Testis (tissue), 3 donors: ENCODE results near the gene GUCY1A2. TPM values are rescaled to one million over a fixed set of nuclear protein-coding genes. Genes with fewer than 3 reads are reported as not detected.

Experiments used
- DNase-seq: peaks from one replicate; pipeline ENCODE4 v3.0.0-alpha.2; 2019
- H3K27ac ChIP-seq, 2 donors: fragments of 200-600 bp; sonication (generic); one replicate each; pipeline ENCODE4 v1.5.1; 2019
- H3K27me3 ChIP-seq: fragments of 200-600 bp; sonication (generic); one replicate; pipeline ENCODE4 v1.5.1; 2019
- H3K36me3 ChIP-seq: fragments of 200-600 bp; sonication (generic); one replicate; pipeline ENCODE4 v1.5.1; 2017; ENCODE audit warnings: low read depth; ENCODE audit errors: missing control alignments
- H3K4me1 ChIP-seq: fragments of 200-600 bp; sonication (generic); one replicate; pipeline ENCODE4 v1.5.1; 2019
- H3K4me3 ChIP-seq, 2 donors: fragments of 200-600 bp; sonication (generic); one replicate each; pipeline ENCODE4 v1.5.1; 2017 to 2019
- H3K9me3 ChIP-seq: fragments of 200-600 bp; sonication (generic); one replicate; pipeline ENCODE4 v1.5.1; 2017
- POLR2A ChIP-seq: fragments of 450-650 bp; IDR thresholded peaks from one replicate; pipeline ENCODE4 v1.6.1; 2017; ENCODE audit warnings: antibody characterized with exemption, mild to moderate bottlenecking, moderate library complexity
- WGBS, 2 donors: methylation state at CpG; one replicate each; pipeline ENCODE4 v1.1.5; 2018; 5-methylcytosine and 5-hydroxymethylcytosine counted together
- intact Hi-C: fragments of 100-400 bp; cut with DNase I; formaldehyde crosslinking; loops from one replicate; pipeline ENCODE4 v1.15.1; 2023; ENCODE audit warnings: low total_unique reads
- polyA plus RNA-seq: library from polyadenylated mRNA; stranded (reverse); fragments of 350-450 nt; fragmentation: Illumina TruSeq; extraction: RNeasy Lipid Tissue Mini Kit (QIAGEN cat#74804); gene quantifications from one replicate; pipeline ENCODE4 v1.2.3, GENCODE V29; 2014; ENCODE audit warnings: low read depth, low replicate concordance; ENCODE audit not compliant: insufficient read depth
- total RNA-seq, 2 donors: library from RNA; depleted of rRNA; stranded (reverse); fragments of >200 nt; gene quantifications; one replicate each; pipeline ENCODE4 v1.2.3, GENCODE V29; 2016
- TF ChIP-seq, protein P1 (sequence below), 3 experiments: fragments of 450-650 bp in 2 of 3; fragments of 200-600 bp in 1 of 3; sonication (generic) in 1 of 3; IDR thresholded peaks; one replicate each; pipeline ENCODE4 v1.5.1; 2016 to 2019; ENCODE audit warnings: antibody characterized with exemption in 3 of 3, mild to moderate bottlenecking in 2 of 3, moderate library complexity in 1 of 3

GUCY1A2 gene
- total and polyA plus RNA-seq, 3 donors from 2014 or later: 3.4 to 7.4 (median 4.3) TPM

DNA sequence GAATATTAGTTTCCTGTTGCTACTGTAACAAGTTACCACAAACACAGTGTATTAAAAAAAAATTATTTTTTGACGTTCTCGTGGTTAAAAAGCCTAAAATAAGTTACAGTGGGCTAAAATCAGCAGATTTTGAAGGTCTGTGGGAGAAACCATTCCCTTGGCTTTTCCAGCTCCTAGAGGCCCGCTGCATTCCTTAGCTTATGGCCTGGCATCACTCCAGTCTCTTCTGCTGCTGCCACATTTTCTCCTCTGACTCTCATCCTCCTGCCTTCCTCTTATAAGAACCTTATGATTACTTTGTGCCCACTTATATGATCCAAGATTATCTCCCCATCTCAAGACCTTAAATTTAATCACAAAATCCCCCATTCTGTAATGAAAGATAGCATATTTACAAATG lies 392.7 kb downstream of the GUCY1A2 start:
- WGBS, 2 donors: 68 to 71% methylated on average over 3 of the region's 3 CpGs
- DNase-seq: no peak
- Histone ChIP-seq H3K36me3 (no peaks in the 10 kb centered on the region), H3K27ac (no peak overlapping the region), H3K4me3 (no peak overlapping the region), H3K27me3 (no peaks in the 10 kb centered on the region), H3K9me3 (no peaks in the 10 kb centered on the region), H3K4me1 (no peaks in the 10 kb centered on the region)
- intact Hi-C loops: no loop called here
- no peak for TF ChIP-seq POLR2A
- TF ChIP-seq, protein P1, sequence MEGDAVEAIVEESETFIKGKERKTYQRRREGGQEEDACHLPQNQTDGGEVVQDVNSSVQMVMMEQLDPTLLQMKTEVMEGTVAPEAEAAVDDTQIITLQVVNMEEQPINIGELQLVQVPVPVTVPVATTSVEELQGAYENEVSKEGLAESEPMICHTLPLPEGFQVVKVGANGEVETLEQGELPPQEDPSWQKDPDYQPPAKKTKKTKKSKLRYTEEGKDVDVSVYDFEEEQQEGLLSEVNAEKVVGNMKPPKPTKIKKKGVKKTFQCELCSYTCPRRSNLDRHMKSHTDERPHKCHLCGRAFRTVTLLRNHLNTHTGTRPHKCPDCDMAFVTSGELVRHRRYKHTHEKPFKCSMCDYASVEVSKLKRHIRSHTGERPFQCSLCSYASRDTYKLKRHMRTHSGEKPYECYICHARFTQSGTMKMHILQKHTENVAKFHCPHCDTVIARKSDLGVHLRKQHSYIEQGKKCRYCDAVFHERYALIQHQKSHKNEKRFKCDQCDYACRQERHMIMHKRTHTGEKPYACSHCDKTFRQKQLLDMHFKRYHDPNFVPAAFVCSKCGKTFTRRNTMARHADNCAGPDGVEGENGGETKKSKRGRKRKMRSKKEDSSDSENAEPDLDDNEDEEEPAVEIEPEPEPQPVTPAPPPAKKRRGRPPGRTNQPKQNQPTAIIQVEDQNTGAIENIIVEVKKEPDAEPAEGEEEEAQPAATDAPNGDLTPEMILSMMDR (IDR thresholded peaks at IDR 0.05): no peak

DNA sequence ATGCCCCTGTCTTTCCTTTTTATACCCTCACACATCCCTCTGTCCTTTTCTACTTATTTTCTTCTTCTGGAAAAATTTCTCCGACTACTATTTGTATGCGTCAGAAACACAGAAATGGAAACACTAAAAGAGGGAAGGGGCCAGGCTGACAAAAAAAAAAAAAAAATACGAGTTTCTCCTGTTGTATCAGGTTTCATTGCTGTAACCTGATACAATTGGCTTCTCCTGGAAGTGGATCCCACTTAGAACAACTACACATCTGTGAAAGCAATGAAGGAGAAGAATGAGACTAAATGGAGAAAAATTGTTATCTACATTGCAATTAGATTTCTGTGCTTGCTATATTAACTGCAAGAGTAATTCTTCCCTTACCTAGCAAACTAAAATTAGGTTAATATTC lies 393.9 kb downstream of the GUCY1A2 start:
- TF ChIP-seq, protein P1 (IDR thresholded peaks at IDR 0.05): no peak
- TF ChIP-seq POLR2A: no peak
- H3K9me3 ChIP-seq: no peaks in the 10 kb centered on the region
- DNase-seq: no peak
- no peaks in the 10 kb centered on the region for H3K4me1 ChIP-seq
- H3K27me3 ChIP-seq: no peaks in the 10 kb centered on the region
- no peak overlapping the region for H3K4me3 ChIP-seq
- H3K36me3 ChIP-seq: no peaks in the 10 kb centered on the region
- intact Hi-C loops: no loop called here
- no peak overlapping the region for H3K27ac ChIP-seq
- 55 to 60% methylated on average over 3 of the region's 3 CpGs for WGBS, 2 donors
